B cell (primary cell): ENCODE measurements around the gene STPG1. TPM values are rescaled to one million over a fixed set of nuclear protein-coding genes. Genes with fewer than 3 reads are reported as not detected.

Experiments
- ATAC-seq: fragments of 200-7000 bp; cut with Tn5 transposase; one replicate; pipeline ENCODE4 v1.10.0; 2021; ENCODE audit warnings: low read depth, mild to moderate bottlenecking, moderate number of reproducible peaks, moderate library complexity
- CTCF ChIA-PET: fragments of 350-600 bp; sonication (Branson Sonifier 250); formaldehyde crosslinking; loops from one replicate; lab custom pipeline; 2021; ENCODE audit warnings: antibody characterized with exemption, inconsistent platforms; lab: Charles Lee
- POLR2A ChIA-PET: fragments of 350-600 bp; sonication (Branson Sonifier 250); formaldehyde crosslinking; loops from one replicate; lab custom pipeline; 2021; ENCODE audit warnings: antibody characterized with exemption; lab: Charles Lee
- DNase-seq: peaks from one replicate; pipeline ENCODE4 v3.0.0; 2013
- H2AFZ ChIP-seq: 2 replicates; pipeline ENCODE4 v1.6.1; 2012; ENCODE audit warnings: mild to moderate bottlenecking, low read depth, low read length; ENCODE audit not compliant: insufficient read depth, poor library complexity, severe bottlenecking
- H3K27ac ChIP-seq, 2 donors: 1 replicate in 1 of 2; 2 replicates in 1 of 2; pipeline ENCODE4 v1.5.1; 2012 to 2013; ENCODE audit warnings: low read length in 2 of 2, mild to moderate bottlenecking in 2 of 2, moderate library complexity in 1 of 2
- H3K27me3 ChIP-seq, 4 experiments: fragments of 200-600 bp in 1 of 4; sonication (generic) in 1 of 4; replicated peaks in 1 of 4; 1 replicate in 2 of 4; 2 replicates in 2 of 4; pipeline versions ENCODE4 v1.6.1 to v1.7.0; 2013 to 2016; ENCODE audit warnings: low read length in 3 of 4, mild to moderate bottlenecking in 2 of 4, mixed read lengths in 1 of 4, moderate library complexity in 1 of 4; ENCODE audit not compliant: insufficient read depth in 4 of 4, control insufficient read depth in 3 of 4; ENCODE audit errors: control extremely low read depth in 1 of 4
- H3K36me3 ChIP-seq, 2 experiments: replicated peaks in 1 of 2; 1 replicate in 1 of 2; 2 replicates in 1 of 2; pipeline versions ENCODE4 v1.6.1 to v1.7.1; 2013; ENCODE audit warnings: low read length in 1 of 2; ENCODE audit not compliant: insufficient read depth in 2 of 2, control insufficient read depth in 1 of 2; ENCODE audit errors: control extremely low read depth in 1 of 2, extremely low read depth in 1 of 2
- H3K4me1 ChIP-seq, 2 donors: fragments of 200-600 bp in 1 of 2; sonication (generic) in 1 of 2; 1 replicate in 1 of 2; 2 replicates in 1 of 2; pipeline versions ENCODE4 v1.5.1 to v1.6.1; 2013 to 2017; ENCODE audit warnings: low read length in 2 of 2; ENCODE audit not compliant: control insufficient read depth in 2 of 2, insufficient read depth in 2 of 2
- H3K4me2 ChIP-seq: replicated peaks from 2 replicates; pipeline ENCODE3; 2012; ENCODE audit warnings: mild to moderate bottlenecking, low read depth, low read length; ENCODE audit not compliant: poor library complexity, severe bottlenecking
- H3K4me3 ChIP-seq, 5 experiments: fragments of 200-600 bp in 1 of 5; sonication (generic) in 1 of 5; 1 replicate in 3 of 5; 2 replicates in 2 of 5; pipeline versions ENCODE4 v1.5.1 to v1.7.0; 2011 to 2016; ENCODE audit warnings: low read length in 4 of 5, mild to moderate bottlenecking in 4 of 5, low read depth in 2 of 5, control low read depth in 1 of 5, moderate library complexity in 1 of 5; ENCODE audit not compliant: insufficient read depth in 1 of 5; ENCODE audit errors: control extremely low read depth in 1 of 5, extremely low read depth in 1 of 5
- H3K79me2 ChIP-seq: fragments of 200-600 bp; sonication (generic); one replicate; pipeline ENCODE4 v1.6.0; 2016; ENCODE audit warnings: low read length; ENCODE audit not compliant: control insufficient read depth, insufficient read depth
- H3K9ac ChIP-seq: fragments of 200-600 bp; sonication (generic); 2 replicates; pipeline ENCODE4 v1.6.1; 2017; ENCODE audit warnings: mild to moderate bottlenecking, low read length, moderate library complexity
- H3K9me3 ChIP-seq, 3 donors: one replicate each; pipeline versions ENCODE4 v1.6.1 to v1.7.1; 2013; ENCODE audit warnings: low read length in 2 of 3; ENCODE audit not compliant: control insufficient read depth in 2 of 3, insufficient read depth in 1 of 3; ENCODE audit errors: control extremely low read depth in 1 of 3
- H4K20me1 ChIP-seq: 2 replicates; pipeline ENCODE4 v1.6.0; 2012; ENCODE audit warnings: mild to moderate bottlenecking, low read length; ENCODE audit not compliant: insufficient read depth, control insufficient read depth, poor library complexity, severe bottlenecking
- H3K27ac Mint-ChIP-seq: one replicate; pipeline ENCODE4 v1.8.0; 2021; ENCODE audit warnings: mixed read lengths
- H3K27me3 Mint-ChIP-seq: one replicate; pipeline ENCODE4 v1.8.0; 2021; ENCODE audit warnings: mixed read lengths
- H3K4me1 Mint-ChIP-seq: one replicate; pipeline ENCODE4 v1.8.0; 2021; ENCODE audit warnings: mixed read lengths
- H3K4me3 Mint-ChIP-seq: one replicate; pipeline ENCODE4 v1.8.0; 2021; ENCODE audit warnings: mixed read lengths
- H3K9me3 Mint-ChIP-seq: one replicate; pipeline ENCODE4 v1.8.0; 2022; ENCODE audit warnings: mixed read lengths; ENCODE audit not compliant: insufficient read depth
- CTCF ChIP-seq: fragments of 200-600 bp; IDR thresholded peaks from one replicate; pipeline ENCODE4 v1.8.0; 2022; ENCODE audit warnings: antibody characterized with exemption, mild to moderate bottlenecking
- EZH2 ChIP-seq: IDR thresholded peaks from 2 replicates; pipeline ENCODE4 v1.6.1; 2012; ENCODE audit warnings: borderline replicate concordance, low read depth, mild to moderate bottlenecking, moderate library complexity, low read length; ENCODE audit not compliant: insufficient read depth, poor library complexity, severe bottlenecking
- WGBS: methylation state at CpG from one replicate; pipeline ENCODE4 v1.1.5; 2013; ENCODE audit warnings: missing lambda C conversion rate; ENCODE audit not compliant: insufficient coverage; 5-methylcytosine and 5-hydroxymethylcytosine counted together
- intact Hi-C: fragments of 100-400 bp; cut with micrococcal nuclease; formaldehyde crosslinking; loops from one replicate; pipeline ENCODE4 v1.10.0; 2022
- polyA plus RNA-seq: library from polyadenylated mRNA; depleted of rRNA; stranded (reverse); fragments of >200 nt; gene quantifications from 2 replicates; pipeline ENCODE4 v1.2.3, GENCODE V29; 2012
- total RNA-seq, 2 donors: library from RNA; stranded (reverse); fragments of 120-200 nt in 1 of 2; gene quantifications; 1 replicate in 1 of 2; 2 replicates in 1 of 2; pipeline versions ENCODE4 v1.2.3 to v1.2.4, GENCODE V29; 2013 to 2022

STPG1 gene
- total and polyA plus RNA-seq, 2 donors (not counting 1 experiment from before 2014, with no cell fraction given): 4.6 to 6.1 TPM

GRCh38 chr1:24351247-24351646 is 62.3 kb downstream of the STPG1 start:
- ATAC-seq (no peak), DNase-seq (no peak)
- intact Hi-C loops: no loop called here
- H2AFZ ChIP-seq: no peak overlapping the region
- POLR2A ChIA-PET: no interaction called here
- H3K9ac ChIP-seq: no peak overlapping the region
- CTCF ChIA-PET: no interaction called here
- WGBS: 75% methylated on average over 2 of the region's 4 CpGs
- TF ChIP-seq CTCF (no peak), EZH2 (no peak)
- Mint-ChIP-seq H3K27me3 (peaks cover 6% of the 10 kb centered on the region), H3K27ac (peak overlapping the region; percentile 39), H3K4me1 (peaks cover 4% of the 10 kb centered on the region), H3K9me3 (no peaks in the 10 kb centered on the region), H3K4me3 (no peak overlapping the region)
- H3K4me1 ChIP-seq: peaks cover 0 to 6% of the 10 kb centered on the region in 2 donors
- no peak overlapping the region for H3K27ac ChIP-seq
- peaks cover 0 to 4% (median 0%) of the 10 kb centered on the region in 4 experiments for H3K27me3 ChIP-seq
- H3K4me2 ChIP-seq: peak overlapping the region; percentile 15
- no peaks in the 10 kb centered on the region for H4K20me1 ChIP-seq
- no peak overlapping the region for H3K4me3 ChIP-seq
- H3K79me2 ChIP-seq: no peaks in the 10 kb centered on the region
- H3K36me3 ChIP-seq: no peaks in the 10 kb centered on the region
- no peaks in the 10 kb centered on the region for H3K9me3 ChIP-seq

GRCh38 chr1:24349891-24350290 is 63.7 kb downstream of the STPG1 start:
- Histone ChIP-seq H3K9me3 (peaks cover 0 to 3% (median 0%) of the 10 kb centered on the region in 3 donors), H4K20me1 (no peaks in the 10 kb centered on the region), H3K27me3 (peaks cover 0 to 8% (median 0%) of the 10 kb centered on the region in 4 experiments), H3K4me2 (no peak overlapping the region), H3K79me2 (no peaks in the 10 kb centered on the region), H3K36me3 (no peaks in the 10 kb centered on the region), H3K4me3 (no peak overlapping the region), H3K9ac (no peak overlapping the region), H3K4me1 (peaks cover 0 to 6% of the 10 kb centered on the region in 2 donors), H3K27ac (no peak overlapping the region), H2AFZ (no peak overlapping the region)
- Mint-ChIP-seq H3K4me3 (no peak overlapping the region), H3K9me3 (no peaks in the 10 kb centered on the region), H3K27ac (no peak overlapping the region), H3K4me1 (peaks cover 4% of the 10 kb centered on the region), H3K27me3 (peaks cover 6% of the 10 kb centered on the region)
- intact Hi-C loops: no loop called here
- no CpG with 5 or more reads among the region's 2 CpGs for WGBS
- ChIA-PET POLR2A (no interaction called here), CTCF (interaction anchor here (0.9 kb wide), 1 partner anchor 239 kb away, joined by 3 read pairs; no protein-coding TSS in a partner anchor)
- DNase-seq: no peak
- no peak for ATAC-seq
- TF ChIP-seq EZH2 (no peak), CTCF (no peak)
